Type B pancreatic cell (in vitro differentiated cells): ENCODE results near the gene BRD3OS. TPM values are rescaled to one million over a fixed set of nuclear protein-coding genes. Genes with fewer than 3 reads are reported as not detected.
A peak's percentile ranks its signal among the peaks of the same experiment; 100 is the strongest.

Source experiments
- DNase-seq: peaks from one replicate; pipeline ENCODE4 v3.0.0; 2021; ENCODE audit warnings: mixed read lengths; ENCODE audit not compliant: unreplicated experiment; ENCODE audit errors: extremely low spot score
- H3K27ac Mint-ChIP-seq: 2 replicates; pipeline ENCODE4 v1.8.0; 2021; ENCODE audit warnings: mild to moderate bottlenecking, mixed read lengths
- H3K27me3 Mint-ChIP-seq: 2 replicates; pipeline ENCODE4 v1.8.0; 2021; ENCODE audit warnings: mixed read lengths
- H3K36me3 Mint-ChIP-seq: 2 replicates; pipeline ENCODE4 v1.8.0; 2021; ENCODE audit warnings: mixed read lengths
- H3K4me1 Mint-ChIP-seq: one replicate; pipeline ENCODE4 v1.8.0; 2021; ENCODE audit warnings: mixed read lengths; ENCODE audit not compliant: unreplicated experiment
- H3K4me3 Mint-ChIP-seq: 2 replicates; pipeline ENCODE4 v1.8.0; 2021; ENCODE audit warnings: mild to moderate bottlenecking, mixed read lengths
- H3K9me3 Mint-ChIP-seq: 2 replicates; pipeline ENCODE4 v1.8.0; 2021; ENCODE audit warnings: mixed read lengths
- CTCF ChIP-seq: fragments of 200-600 bp; sonication (generic); conservative IDR thresholded peaks from 2 replicates; pipeline ENCODE4 v1.5.0; 2021; ENCODE audit warnings: antibody characterized with exemption, mild to moderate bottlenecking
- total RNA-seq: library from RNA; stranded (reverse); gene quantifications from 2 replicates; pipeline ENCODE4 v1.2.1, GENCODE V29; 2021; ENCODE audit warnings: low replicate concordance

Gene BRD3OS
- total RNA-seq, 1 donor from 2014 or later = 24.0 TPM

GRCh38 chr9:134059188-134059641 is 33.9 kb downstream of the BRD3OS start:
- DNase-seq = no peak
- TF ChIP-seq CTCF = no peak
- no peak overlapping the region for H3K27ac Mint-ChIP-seq

GRCh38 chr9:134059661-134060395 is 34.5 kb downstream of the BRD3OS start:
- no peaks in the 10 kb centered on the region for H3K36me3 Mint-ChIP-seq
- no peak overlapping the region for H3K4me3 Mint-ChIP-seq
- no peak overlapping the region for H3K27ac Mint-ChIP-seq
- DNase-seq = no peak
- no peaks in the 10 kb centered on the region for H3K9me3 Mint-ChIP-seq
- H3K27me3 Mint-ChIP-seq = no peaks in the 10 kb centered on the region
- peak; percentile 45 for TF ChIP-seq CTCF
- H3K4me1 Mint-ChIP-seq = peaks cover 31% of the 10 kb centered on the region

More at GRCh38 chr9:134059188-134059641, 33.9 kb downstream of the BRD3OS start:
- Mint-ChIP-seq H3K36me3 (no peaks in the 10 kb centered on the region), H3K4me3 (no peak overlapping the region), H3K4me1 (peaks cover 31% of the 10 kb centered on the region), H3K9me3 (no peaks in the 10 kb centered on the region), H3K27me3 (no peaks in the 10 kb centered on the region)

- H3K9me3 Mint-ChIP-seq = no peaks in the 10 kb centered on the region
- no peaks in the 10 kb centered on the region for H3K27me3 Mint-ChIP-seq
- no peak for TF ChIP-seq CTCF
- H3K36me3 Mint-ChIP-seq = no peaks in the 10 kb centered on the region
- H3K27ac Mint-ChIP-seq = peak overlapping the region; percentile 29
- H3K4me3 Mint-ChIP-seq = no peak overlapping the region
- H3K4me1 Mint-ChIP-seq = peaks cover 32% of the 10 kb centered on the region
- no peak for DNase-seq
Measured at GRCh38 chr9:134060546-134060945, 35.3 kb downstream of the BRD3OS start.

- Mint-ChIP-seq H3K27me3 (no peaks in the 10 kb centered on the region), H3K9me3 (no peaks in the 10 kb centered on the region), H3K36me3 (no peaks in the 10 kb centered on the region), H3K27ac (peak overlapping the region; percentile 75), H3K4me3 (no peak overlapping the region), H3K4me1 (peaks cover 38% of the 10 kb centered on the region)
- TF ChIP-seq CTCF = no peak
- DNase-seq = no peak
Measured at GRCh38 chr9:134061019-134061687, 35.9 kb downstream of the BRD3OS start.

GRCh38 chr9:134061688-134062371 is 36.5 kb downstream of the BRD3OS start:
- Mint-ChIP-seq H3K4me3 (no peak overlapping the region), H3K9me3 (no peaks in the 10 kb centered on the region), H3K36me3 (no peaks in the 10 kb centered on the region), H3K27ac (peak overlapping the region; percentile 77), H3K4me1 (peaks cover 41% of the 10 kb centered on the region), H3K27me3 (no peaks in the 10 kb centered on the region)
- DNase-seq = no peak
- TF ChIP-seq CTCF = no peak
